Activated naive CD8-positive, alpha-beta T cell treated with anti-CD3 and anti-CD28 coated beads, Interleukin-2, amount 50 U/mL, for 16 hours (primary cell): Measurements from ENCODE around the gene TMEM50B.
"Not testable (repeated sequence)": the region's sequence is repeated elsewhere in the genome, so short reads cannot be mapped to it uniquely, and the experiment has no call there.

Experiments
- DNase-seq: peaks from one replicate; pipeline ENCODE4 v3.0.0-alpha.2; 2020; ENCODE audit warnings: low read depth, low spot score

TMEM50B gene

GRCh38 chr21:33428669-33429068 lies 51.1 kb downstream of the TMEM50B start:
- no peak for DNase-seq

DNA sequence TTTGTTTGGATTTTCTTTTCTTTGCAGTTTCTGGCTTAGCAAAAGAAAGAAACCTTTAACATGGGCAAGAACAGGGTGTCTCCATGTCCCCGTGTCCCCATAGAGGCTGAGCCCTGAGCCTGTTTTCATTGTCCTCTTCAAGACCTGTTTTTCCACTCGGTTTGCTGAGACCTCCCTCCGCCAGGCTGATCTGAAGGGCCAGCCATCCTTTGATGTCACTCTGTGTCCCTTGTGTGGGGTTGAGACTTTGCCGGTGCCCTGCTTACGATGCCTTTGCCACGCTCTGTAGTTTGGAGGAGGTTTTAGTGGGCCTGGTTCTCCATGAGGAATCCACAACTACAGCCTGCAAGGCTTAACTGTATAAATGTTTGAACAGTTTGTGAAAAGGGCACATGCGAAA lies 52.7 kb downstream of the TMEM50B start:
- no peak for DNase-seq

GRCh38 chr21:33425825-33426224 lies 53.9 kb downstream of the TMEM50B start:
- no peak for DNase-seq

GRCh38 chr21:33424214-33424613 lies 55.6 kb downstream of the TMEM50B start:
- no peak for DNase-seq

DNA sequence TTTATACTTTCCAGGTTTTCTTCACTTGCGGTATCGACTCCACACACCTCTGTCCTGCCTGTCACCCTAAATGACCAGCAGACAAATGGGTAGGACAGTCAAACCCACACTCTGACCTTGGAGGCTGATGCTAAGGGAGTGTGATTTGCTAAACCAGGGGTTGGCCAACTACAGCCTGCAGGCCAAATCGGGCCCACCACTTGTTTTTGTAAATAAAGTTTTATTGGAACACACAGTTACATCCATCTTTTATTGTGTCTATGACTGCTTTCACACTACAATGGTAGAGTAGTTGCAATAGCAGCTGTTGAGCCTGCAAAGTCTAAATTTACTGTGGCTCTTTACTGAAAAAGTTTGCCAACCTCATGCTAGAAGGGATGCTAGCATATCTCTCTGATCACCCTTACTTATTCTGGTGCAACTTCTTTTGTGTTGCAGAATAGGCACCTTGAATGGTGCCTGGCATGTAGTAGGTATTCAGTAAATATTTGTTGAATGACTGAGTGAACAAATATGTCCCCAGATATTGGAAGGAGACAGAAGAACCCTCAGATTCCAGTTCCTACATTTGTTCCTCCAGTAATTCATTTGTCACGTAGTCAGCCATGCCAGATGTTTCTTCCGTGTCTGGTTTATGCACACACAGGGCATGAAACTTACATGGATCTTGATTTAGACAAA lies 57.9 kb downstream of the TMEM50B start:
- no peak for DNase-seq

GRCh38 chr21:33419538-33420123 lies 60.1 kb downstream of the TMEM50B start:
- no peak for DNase-seq

DNA sequence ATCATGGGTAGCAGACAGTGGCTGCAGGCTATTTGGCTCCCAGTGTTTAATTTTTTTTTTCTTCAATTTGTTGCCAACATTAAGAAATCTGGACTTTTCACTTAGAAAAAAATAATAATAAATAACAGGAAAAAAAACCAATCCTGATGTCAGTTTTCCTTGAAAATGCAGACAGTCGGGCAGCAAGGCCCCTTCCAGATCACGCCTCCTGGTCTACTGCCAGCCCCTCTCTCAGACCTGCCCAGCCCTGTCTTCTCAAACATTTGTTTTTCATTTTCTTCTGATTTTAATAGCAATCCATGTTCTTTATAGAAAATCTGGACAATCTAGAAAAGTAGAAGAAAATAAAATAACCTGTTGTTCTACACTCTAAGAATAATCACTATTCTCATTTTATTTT lies 61.1 kb downstream of the TMEM50B start:
- no peak for DNase-seq

GRCh38 chr21:33414926-33415325 lies 64.8 kb downstream of the TMEM50B start:
- no peak for DNase-seq

DNA sequence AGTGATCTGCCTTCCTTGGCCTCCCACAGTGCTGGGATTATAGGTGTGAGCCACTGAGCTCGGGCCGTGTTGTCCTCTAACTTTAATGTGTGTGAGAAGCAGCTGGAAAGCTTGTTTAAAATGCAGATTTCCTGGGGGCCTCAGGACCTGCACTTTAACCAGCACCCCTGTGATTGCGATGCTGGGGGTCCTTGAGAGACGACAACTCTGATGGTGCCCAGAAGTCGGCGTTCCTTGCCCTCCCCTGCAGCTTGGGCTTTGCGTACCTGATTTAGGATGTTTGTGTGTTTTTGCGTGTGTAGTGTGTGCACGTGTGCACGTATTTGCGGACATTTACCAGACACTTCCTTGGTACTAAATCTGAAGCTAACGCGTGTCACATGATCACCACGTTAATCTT lies 65.7 kb downstream of the TMEM50B start:
- DNase-seq, result no peak

- no peak for DNase-seq
Observed at GRCh38 chr21:33412832-33413519, 66.8 kb downstream of the TMEM50B start.

DNA sequence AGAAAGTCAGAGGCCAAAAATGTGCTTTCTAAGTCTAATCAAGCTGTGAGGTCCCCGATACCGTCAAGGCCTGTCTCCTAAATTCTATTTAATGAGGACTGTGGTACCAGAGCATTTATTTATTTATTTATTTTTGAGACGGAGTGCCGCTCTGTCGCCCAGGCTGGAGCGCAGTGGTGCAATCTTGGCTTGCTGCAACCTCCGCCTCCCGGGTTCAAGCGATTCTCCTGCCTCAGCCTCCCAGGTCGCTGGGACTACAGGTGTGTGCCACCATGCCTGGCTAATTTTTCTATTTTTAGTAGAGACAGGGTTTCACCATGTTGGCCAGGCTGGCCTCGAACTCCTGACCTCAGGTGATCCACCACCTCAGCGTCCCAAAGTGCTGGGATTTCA lies 67.3 kb downstream of the TMEM50B start:
- DNase-seq, result not testable (repeated sequence)

DNA sequence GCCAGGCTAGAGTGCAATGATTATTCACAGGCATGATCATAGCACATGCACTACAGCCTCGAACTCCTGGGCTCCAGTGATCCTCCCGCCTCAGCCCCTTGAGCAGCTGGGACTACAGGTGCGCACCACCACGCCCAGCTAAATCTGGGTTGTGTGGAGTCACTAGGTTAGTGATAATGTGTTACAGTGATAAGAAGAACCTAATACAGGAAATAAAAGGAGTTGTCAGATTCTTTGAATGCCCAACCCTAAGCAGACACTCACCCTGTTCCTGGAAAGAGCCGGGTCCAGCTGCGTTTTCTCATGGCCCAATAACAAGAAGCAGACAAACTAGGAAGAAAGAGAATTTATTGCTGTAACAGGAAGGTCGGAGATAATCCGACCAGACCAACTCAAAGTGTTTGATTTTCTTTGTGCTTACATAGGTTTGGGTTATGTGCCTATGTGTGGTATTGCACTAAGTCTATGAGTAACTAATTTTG lies 67.8 kb downstream of the TMEM50B start:
- no peak for DNase-seq

GRCh38 chr21:33406493-33406892 lies 73.3 kb downstream of the TMEM50B start:
- no peak for DNase-seq

DNA sequence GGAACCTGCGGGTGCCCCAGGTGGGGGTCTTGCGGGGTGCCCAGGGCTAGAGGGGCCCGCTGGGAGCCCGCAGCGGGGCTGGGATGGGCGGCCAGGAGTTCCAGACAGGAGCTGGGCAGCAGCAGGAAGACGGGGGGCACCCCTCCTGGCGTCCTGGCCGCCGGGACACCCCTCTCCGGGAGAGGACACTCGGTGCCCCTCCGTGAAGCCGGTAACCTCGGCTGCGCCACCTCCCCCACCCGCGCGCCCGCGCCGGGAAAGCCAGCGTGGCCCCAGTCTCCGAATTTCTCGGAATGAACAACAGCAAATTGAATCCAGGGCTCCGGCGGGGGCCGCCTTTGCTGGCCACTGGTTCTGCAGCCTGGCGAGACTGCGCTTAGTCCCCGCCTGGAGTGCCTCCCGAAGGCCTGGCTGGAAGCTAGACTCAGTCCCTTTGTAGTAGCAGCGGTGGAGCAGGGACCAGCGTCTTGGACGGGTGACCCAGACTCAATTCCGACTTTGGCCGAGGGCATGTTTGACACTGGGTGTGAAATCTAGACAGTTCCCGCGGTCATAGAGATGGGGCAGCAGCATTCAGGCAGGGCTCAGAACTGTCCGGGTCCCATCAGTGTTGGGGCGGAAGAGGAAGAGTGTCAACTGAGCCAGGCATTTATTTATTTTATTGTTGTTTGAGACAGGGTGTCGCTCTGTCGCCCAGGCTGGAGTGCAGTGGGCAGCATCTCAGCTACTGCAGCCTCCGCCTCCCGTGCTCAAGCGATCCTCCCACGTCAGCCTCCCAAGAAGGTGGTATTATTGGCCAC lies 75.8 kb downstream of the TMEM50B start:
- no peak for DNase-seq

GRCh38 chr21:33403128-33403785 lies 76.5 kb downstream of the TMEM50B start, which contains the start of gene IFNGR2:
IFNGR2 (plus strand) TSS chr21:33403413; CDS start chr21:33403544, 131 bp downstream.
- no peak for DNase-seq

GRCh38 chr21:33402001-33402979 lies 77.5 kb downstream of the TMEM50B start:
- DNase-seq, result no peak

DNA sequence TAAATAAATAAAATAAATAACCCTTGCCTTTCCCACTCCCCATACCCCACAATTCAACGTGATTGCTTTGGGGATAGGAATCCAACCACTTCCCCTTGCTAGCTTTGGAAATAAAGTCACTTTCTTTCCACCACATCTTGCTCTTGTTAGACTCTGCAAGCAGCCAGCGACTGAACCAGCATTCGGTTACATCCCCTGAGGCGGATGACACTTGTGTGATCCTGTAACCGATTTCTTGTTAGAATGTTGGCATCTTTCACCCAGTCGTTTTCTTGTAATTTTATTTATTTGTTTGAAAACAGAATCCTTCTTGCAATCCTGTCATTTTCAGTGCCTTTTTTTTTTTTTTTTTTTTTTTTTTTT lies 78.2 kb downstream of the TMEM50B start:
- DNase-seq, result no peak
